B cell (primary cell): ENCODE measurements around the gene CHEK1. TPM values are rescaled to one million over a fixed set of nuclear protein-coding genes. Genes with fewer than 3 reads are reported as not detected.

Source experiments
- ATAC-seq: fragments of 200-7000 bp; cut with Tn5 transposase; one replicate; pipeline ENCODE4 v1.10.0; 2021; ENCODE audit warnings: low read depth, mild to moderate bottlenecking, moderate number of reproducible peaks, moderate library complexity
- CTCF ChIA-PET: fragments of 350-600 bp; sonication (Branson Sonifier 250); formaldehyde crosslinking; loops from one replicate; lab custom pipeline; 2021; ENCODE audit warnings: antibody characterized with exemption, inconsistent platforms; lab: Charles Lee
- POLR2A ChIA-PET: fragments of 350-600 bp; sonication (Branson Sonifier 250); formaldehyde crosslinking; loops from one replicate; lab custom pipeline; 2021; ENCODE audit warnings: antibody characterized with exemption; lab: Charles Lee
- DNase-seq: peaks from one replicate; pipeline ENCODE4 v3.0.0; 2013
- H2AFZ ChIP-seq: 2 replicates; pipeline ENCODE4 v1.6.1; 2012; ENCODE audit warnings: mild to moderate bottlenecking, low read depth, low read length; ENCODE audit not compliant: insufficient read depth, poor library complexity, severe bottlenecking
- H3K27ac ChIP-seq, 2 donors: 1 replicate in 1 of 2; 2 replicates in 1 of 2; pipeline ENCODE4 v1.5.1; 2012 to 2013; ENCODE audit warnings: low read length in 2 of 2, mild to moderate bottlenecking in 2 of 2, moderate library complexity in 1 of 2
- H3K27me3 ChIP-seq, 4 experiments: fragments of 200-600 bp in 1 of 4; sonication (generic) in 1 of 4; replicated peaks in 1 of 4; 1 replicate in 2 of 4; 2 replicates in 2 of 4; pipeline versions ENCODE4 v1.6.1 to v1.7.0; 2013 to 2016; ENCODE audit warnings: low read length in 3 of 4, mild to moderate bottlenecking in 2 of 4, mixed read lengths in 1 of 4, moderate library complexity in 1 of 4; ENCODE audit not compliant: insufficient read depth in 4 of 4, control insufficient read depth in 3 of 4; ENCODE audit errors: control extremely low read depth in 1 of 4
- H3K36me3 ChIP-seq, 2 experiments: replicated peaks in 1 of 2; 1 replicate in 1 of 2; 2 replicates in 1 of 2; pipeline versions ENCODE4 v1.6.1 to v1.7.1; 2013; ENCODE audit warnings: low read length in 1 of 2; ENCODE audit not compliant: insufficient read depth in 2 of 2, control insufficient read depth in 1 of 2; ENCODE audit errors: control extremely low read depth in 1 of 2, extremely low read depth in 1 of 2
- H3K4me1 ChIP-seq, 2 donors: fragments of 200-600 bp in 1 of 2; sonication (generic) in 1 of 2; 1 replicate in 1 of 2; 2 replicates in 1 of 2; pipeline versions ENCODE4 v1.5.1 to v1.6.1; 2013 to 2017; ENCODE audit warnings: low read length in 2 of 2; ENCODE audit not compliant: control insufficient read depth in 2 of 2, insufficient read depth in 2 of 2
- H3K4me2 ChIP-seq: replicated peaks from 2 replicates; pipeline ENCODE3; 2012; ENCODE audit warnings: mild to moderate bottlenecking, low read depth, low read length; ENCODE audit not compliant: poor library complexity, severe bottlenecking
- H3K4me3 ChIP-seq, 5 experiments: fragments of 200-600 bp in 1 of 5; sonication (generic) in 1 of 5; 1 replicate in 3 of 5; 2 replicates in 2 of 5; pipeline versions ENCODE4 v1.5.1 to v1.7.0; 2011 to 2016; ENCODE audit warnings: low read length in 4 of 5, mild to moderate bottlenecking in 4 of 5, low read depth in 2 of 5, control low read depth in 1 of 5, moderate library complexity in 1 of 5; ENCODE audit not compliant: insufficient read depth in 1 of 5; ENCODE audit errors: control extremely low read depth in 1 of 5, extremely low read depth in 1 of 5
- H3K79me2 ChIP-seq: fragments of 200-600 bp; sonication (generic); one replicate; pipeline ENCODE4 v1.6.0; 2016; ENCODE audit warnings: low read length; ENCODE audit not compliant: control insufficient read depth, insufficient read depth
- H3K9ac ChIP-seq: fragments of 200-600 bp; sonication (generic); 2 replicates; pipeline ENCODE4 v1.6.1; 2017; ENCODE audit warnings: mild to moderate bottlenecking, low read length, moderate library complexity
- H3K9me3 ChIP-seq, 3 donors: one replicate each; pipeline versions ENCODE4 v1.6.1 to v1.7.1; 2013; ENCODE audit warnings: low read length in 2 of 3; ENCODE audit not compliant: control insufficient read depth in 2 of 3, insufficient read depth in 1 of 3; ENCODE audit errors: control extremely low read depth in 1 of 3
- H4K20me1 ChIP-seq: 2 replicates; pipeline ENCODE4 v1.6.0; 2012; ENCODE audit warnings: mild to moderate bottlenecking, low read length; ENCODE audit not compliant: insufficient read depth, control insufficient read depth, poor library complexity, severe bottlenecking
- H3K27ac Mint-ChIP-seq: one replicate; pipeline ENCODE4 v1.8.0; 2021; ENCODE audit warnings: mixed read lengths
- H3K27me3 Mint-ChIP-seq: one replicate; pipeline ENCODE4 v1.8.0; 2021; ENCODE audit warnings: mixed read lengths
- H3K4me1 Mint-ChIP-seq: one replicate; pipeline ENCODE4 v1.8.0; 2021; ENCODE audit warnings: mixed read lengths
- H3K4me3 Mint-ChIP-seq: one replicate; pipeline ENCODE4 v1.8.0; 2021; ENCODE audit warnings: mixed read lengths
- H3K9me3 Mint-ChIP-seq: one replicate; pipeline ENCODE4 v1.8.0; 2022; ENCODE audit warnings: mixed read lengths; ENCODE audit not compliant: insufficient read depth
- CTCF ChIP-seq: fragments of 200-600 bp; IDR thresholded peaks from one replicate; pipeline ENCODE4 v1.8.0; 2022; ENCODE audit warnings: antibody characterized with exemption, mild to moderate bottlenecking
- EZH2 ChIP-seq: IDR thresholded peaks from 2 replicates; pipeline ENCODE4 v1.6.1; 2012; ENCODE audit warnings: borderline replicate concordance, low read depth, mild to moderate bottlenecking, moderate library complexity, low read length; ENCODE audit not compliant: insufficient read depth, poor library complexity, severe bottlenecking
- WGBS: methylation state at CpG from one replicate; pipeline ENCODE4 v1.1.5; 2013; ENCODE audit warnings: missing lambda C conversion rate; ENCODE audit not compliant: insufficient coverage; 5-methylcytosine and 5-hydroxymethylcytosine counted together
- intact Hi-C: fragments of 100-400 bp; cut with micrococcal nuclease; formaldehyde crosslinking; loops from one replicate; pipeline ENCODE4 v1.10.0; 2022
- polyA plus RNA-seq: library from polyadenylated mRNA; depleted of rRNA; stranded (reverse); fragments of >200 nt; gene quantifications from 2 replicates; pipeline ENCODE4 v1.2.3, GENCODE V29; 2012
- total RNA-seq, 2 donors: library from RNA; stranded (reverse); fragments of 120-200 nt in 1 of 2; gene quantifications; 1 replicate in 1 of 2; 2 replicates in 1 of 2; pipeline versions ENCODE4 v1.2.3 to v1.2.4, GENCODE V29; 2013 to 2022

Gene CHEK1
- total and polyA plus RNA-seq, 2 donors (not counting 1 experiment from before 2014, with no cell fraction given) = 0.81 to 3.5 TPM

- H3K9me3 ChIP-seq = no peaks in the 10 kb centered on the region
- peak overlapping the region; percentile 81 to 96 (median 94) for H3K4me3 ChIP-seq
Measured at GRCh38 chr11:125626288-125626950, 1.5 kb downstream of the CHEK1 start.

More at GRCh38 chr11:125626288-125626950, 1.5 kb downstream of the CHEK1 start:
- DNase-seq = peak; percentile 58
- CTCF ChIA-PET = interaction anchor here (0.9 to 1.7 kb wide), 4 partner anchors 56 to 269 kb away, joined by 3 to 4 read pairs (median 4); partner anchors contain the start of gene EI24
- Histone ChIP-seq H4K20me1 (no peaks in the 10 kb centered on the region), H2AFZ (peak overlapping the region; percentile 84), H3K4me2 (peak overlapping the region; percentile 85), H3K9ac (peak overlapping the region; percentile 90), H3K27me3 (no peaks in the 10 kb centered on the region), H3K4me1 (peaks cover 11 to 18% of the 10 kb centered on the region in 2 donors), H3K79me2 (no peaks in the 10 kb centered on the region), H3K36me3 (peaks cover 0 to 2% of the 10 kb centered on the region in 2 experiments), H3K27ac (peak overlapping the region in 1 of 2 donors; percentile 98)
- intact Hi-C loops = no loop called here
- no peaks in the 10 kb centered on the region for H3K9me3 Mint-ChIP-seq
- peak; percentile 15 for ATAC-seq
- H3K27ac Mint-ChIP-seq = peak overlapping the region; percentile 79
- TF ChIP-seq EZH2 (no peak), CTCF (peak; percentile 39)
- POLR2A ChIA-PET = interaction anchor here (0.6 kb wide), 1 partner anchor 58 kb away, joined by 8 read pairs; no protein-coding TSS in a partner anchor
- H3K27me3 Mint-ChIP-seq = no peaks in the 10 kb centered on the region
- 6% methylated on average over 5 of the region's 18 CpGs for WGBS
- H3K4me3 Mint-ChIP-seq = peak overlapping the region; percentile 95
- peaks cover 14% of the 10 kb centered on the region for H3K4me1 Mint-ChIP-seq
